A549 (cell line): Measurements from ENCODE around the gene PGK2. TPM values are rescaled to one million over a fixed set of nuclear protein-coding genes. Genes with fewer than 3 reads are reported as not detected.

Source experiments
- ATAC-seq, 2 experiments: fragments of 200-7000 bp in 1 of 2; fragments of >200 bp in 1 of 2; cut with Nextera tagmentation in 1 of 2; cut with Tn5 transposase in 1 of 2; 3 replicates each; pipeline versions ENCODE4 v1.8.0 to v1.9.1; 2018 to 2020; ENCODE audit warnings: mild to moderate bottlenecking in 1 of 2, moderate library complexity in 1 of 2
- CTCF ChIA-PET: fragments of 300-600 bp; sonication (Branson Sonifier 250); formaldehyde crosslinking; extraction: SDS; loops from one replicate; lab custom pipeline; 2021; ENCODE audit warnings: antibody characterized with exemption, inconsistent platforms; lab: Yijun Ruan, JAX
- POLR2A ChIA-PET: fragments of 350-600 bp; formaldehyde crosslinking; extraction: SDS; loops from one replicate; lab custom pipeline; 2021; ENCODE audit warnings: antibody characterized with exemption, inconsistent platforms; lab: Yijun Ruan, JAX
- DNase-seq, 2 experiments: peaks; one replicate each; pipeline versions ENCODE4 v3.0.0 to v3.0.0-alpha.2; 2011 to 2016; ENCODE audit warnings: low read depth in 1 of 2, low spot score in 1 of 2
- FAIRE-seq: peaks from 2 replicates; lab custom pipeline; 2011; peaks lifted over from hg19 to GRCh38; lab: Jason Lieb, UNC
- H3K27ac ChIP-seq, 2 experiments: fragments of >200 bp; sonication (Bioruptor Twin); formaldehyde crosslinking; 3 replicates each; pipeline ENCODE4 v1.5.1; 2016 to 2017
- H3K4me1 ChIP-seq: fragments of >200 bp; sonication (Bioruptor Twin); formaldehyde crosslinking; 3 replicates; pipeline ENCODE4 v1.6.1; 2016
- H3K4me2 ChIP-seq: fragments of >200 bp; sonication (Bioruptor Twin); formaldehyde crosslinking; 3 replicates; pipeline ENCODE4 v1.6.1; 2016
- H3K4me3 ChIP-seq: fragments of >200 bp; sonication (Bioruptor Twin); formaldehyde crosslinking; 3 replicates; pipeline ENCODE4 v1.5.1; 2016
- H3K9me3 ChIP-seq: fragments of >200 bp; sonication (Bioruptor Twin); formaldehyde crosslinking; 3 replicates; pipeline ENCODE4 v1.6.1; 2016
- BHLHE40 ChIP-seq: IDR thresholded peaks from 2 replicates; pipeline ENCODE4 v1.6.1; 2012; ENCODE audit warnings: low read depth, low read length, inconsistent platforms
- CBX2 ChIP-seq: fragments of 200-600 bp; sonication (generic); IDR thresholded peaks from 2 replicates; pipeline ENCODE4 v1.6.1; 2016; ENCODE audit warnings: low read depth, mild to moderate bottlenecking, borderline replicate concordance
- CBX8 ChIP-seq: fragments of 200-600 bp; sonication (generic); IDR thresholded peaks from 2 replicates; pipeline ENCODE4 v1.6.1; 2016
- CHD4 ChIP-seq: fragments of 200-600 bp; sonication (generic); IDR thresholded peaks from 2 replicates; pipeline ENCODE4 v1.6.1; 2016; ENCODE audit warnings: antibody characterized with exemption, mild to moderate bottlenecking, borderline replicate concordance
- CTCF ChIP-seq: fragments of >200 bp; sonication (Bioruptor Twin); formaldehyde crosslinking; IDR thresholded peaks from 3 replicates; pipeline ENCODE4 v1.5.1; 2016
- EP300 ChIP-seq, 2 experiments: fragments of >200 bp; sonication (Bioruptor Twin); formaldehyde crosslinking; IDR thresholded peaks; 2 replicates in 1 of 2; 3 replicates in 1 of 2; pipeline ENCODE4 v1.6.1; 2016 to 2017
- ESRRA ChIP-seq: fragments of 150-350 bp; IDR thresholded peaks from 2 replicates; pipeline ENCODE4 v1.6.1; 2014; ENCODE audit warnings: mild to moderate bottlenecking, low read length, borderline replicate concordance
- HEYL ChIP-seq: fragments of 250-450 bp; sonication (Bioruptor Pico); IDR thresholded peaks from 2 replicates; pipeline ENCODE4 v1.8.0; 2021; ENCODE audit warnings: mild to moderate bottlenecking, moderate library complexity
- HOXB13 ChIP-seq: fragments of 250-450 bp; sonication (Bioruptor Pico); IDR thresholded peaks from 2 replicates; pipeline ENCODE4 v1.5.0; 2020; ENCODE audit warnings: low read depth, mild to moderate bottlenecking, moderate library complexity
- KDM5A ChIP-seq: fragments of 200-600 bp; sonication (generic); IDR thresholded peaks from 2 replicates; pipeline ENCODE4 v1.6.1; 2016; ENCODE audit warnings: antibody characterized with exemption, mild to moderate bottlenecking
- MAX ChIP-seq: IDR thresholded peaks from 2 replicates; pipeline ENCODE4 v1.6.1; 2012
- MYC ChIP-seq: IDR thresholded peaks from 2 replicates; pipeline ENCODE4 v1.6.1; 2012; ENCODE audit warnings: mild to moderate bottlenecking, inconsistent platforms, low read length, improper control_type of control experiment, borderline replicate concordance
- NFE2L2 ChIP-seq: fragments of 150-350 bp; conservative IDR thresholded peaks from 2 replicates; pipeline ENCODE4 v1.6.1; 2014; ENCODE audit warnings: low read length
- PHF8 ChIP-seq: fragments of 200-600 bp; sonication (generic); IDR thresholded peaks from 2 replicates; pipeline ENCODE4 v1.6.1; 2016; ENCODE audit warnings: low read depth, mild to moderate bottlenecking, antibody characterized with exemption, moderate library complexity, borderline replicate concordance
- POLR2A ChIP-seq: IDR thresholded peaks from 2 replicates; pipeline ENCODE4 v1.6.1; 2012; ENCODE audit warnings: mild to moderate bottlenecking, low read length
- POLR2AphosphoS2 ChIP-seq: conservative IDR thresholded peaks from 2 replicates; pipeline ENCODE4 v1.6.1; 2012; ENCODE audit warnings: low read length, improper control_type of control experiment, inconsistent platforms
- RARB ChIP-seq: fragments of 250-450 bp; sonication (Bioruptor Pico); IDR thresholded peaks from 2 replicates; pipeline ENCODE4 v1.8.0; 2021; ENCODE audit warnings: mild to moderate bottlenecking, moderate library complexity
- RCOR1 ChIP-seq: fragments of 150-350 bp; IDR thresholded peaks from 2 replicates; pipeline ENCODE4 v1.6.1; 2014; ENCODE audit warnings: antibody characterized with exemption, low read length, low read depth
- RNF2 ChIP-seq: fragments of 200-600 bp; sonication (generic); IDR thresholded peaks from 2 replicates; pipeline ENCODE4 v1.6.1; 2016; ENCODE audit warnings: low read depth, mild to moderate bottlenecking, antibody characterized with exemption, moderate library complexity, borderline replicate concordance
- ZFP36 ChIP-seq: fragments of 450-650 bp; IDR thresholded peaks from 2 replicates; pipeline ENCODE4 v1.6.1; 2014; ENCODE audit warnings: borderline replicate concordance; ENCODE audit not compliant: partially characterized antibody
- ZNF302 ChIP-seq: fragments of 250-450 bp; sonication (Bioruptor Pico); IDR thresholded peaks from 2 replicates; pipeline ENCODE4 v1.9.0; 2021; ENCODE audit warnings: inconsistent platforms, mild to moderate bottlenecking, moderate library complexity
- WGBS: methylation state at CpG from one replicate; pipeline ENCODE4 v1.1.6; 2017; ENCODE audit errors: missing lambda C conversion rate; 5-methylcytosine and 5-hydroxymethylcytosine counted together
- polyA plus RNA-seq, 4 experiments: library from polyadenylated mRNA; depleted of rRNA in 3 of 4; stranded (reverse); fragments of >200 nt; fragmentation: RNase III in 1 of 4; extraction: RNeasy Plus Mini Kit Qiagen cat#74134 plus additional on column Dnase treatment in 1 of 4; gene quantifications; 2 replicates in 3 of 4; 3 replicates in 1 of 4; pipeline ENCODE4 v1.2.3, GENCODE V29; 2011 to 2017
- TF ChIP-seq, protein P1 (sequence below): IDR thresholded peaks from 2 replicates; pipeline ENCODE4 v1.6.1; 2012; ENCODE audit warnings: low read depth, borderline replicate concordance
- TF ChIP-seq, protein P2 (sequence below): IDR thresholded peaks from 2 replicates; pipeline ENCODE4 v1.6.1; 2012

The PGK2 gene
- polyA plus RNA-seq, 2 of the 4 experiments (the other 2 are of a cell fraction): not detected

- TF ChIP-seq EP300 (IDR thresholded peaks at IDR 0.05): no peak
Measured at GRCh38 chr6:49782725-49783124, 4.4 kb downstream of the PGK2 start (continued).

DNA sequence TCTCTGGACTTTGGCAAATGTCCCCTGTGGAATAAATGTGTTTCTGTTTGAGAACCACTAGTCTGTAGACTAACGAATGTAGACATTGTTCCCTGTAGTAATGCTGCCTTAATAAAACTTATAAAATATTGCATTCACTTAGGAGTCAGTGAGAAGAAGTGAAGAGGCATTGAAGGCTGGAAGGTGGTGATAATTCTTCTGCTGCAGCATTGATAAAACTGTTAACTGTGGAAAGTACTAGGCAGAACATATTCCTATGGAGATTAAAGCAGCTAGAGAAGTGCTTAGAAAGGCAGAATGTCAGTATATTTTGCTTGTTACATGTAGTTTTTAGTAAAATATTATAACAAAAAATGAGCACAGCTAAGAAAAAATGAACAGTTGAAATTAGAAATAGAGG lies 4.8 kb downstream of the PGK2 start:
- TF ChIP-seq NFE2L2 (no peak), HOXB13 (CRISPR knock-in tag) (no peak), CBX2 (no peak)
- TF ChIP-seq, all 56 proteins: peak for 0
- FAIRE-seq: no peak
- WGBS: 8% methylated on average over 1 of the region's 1 CpG

DNA sequence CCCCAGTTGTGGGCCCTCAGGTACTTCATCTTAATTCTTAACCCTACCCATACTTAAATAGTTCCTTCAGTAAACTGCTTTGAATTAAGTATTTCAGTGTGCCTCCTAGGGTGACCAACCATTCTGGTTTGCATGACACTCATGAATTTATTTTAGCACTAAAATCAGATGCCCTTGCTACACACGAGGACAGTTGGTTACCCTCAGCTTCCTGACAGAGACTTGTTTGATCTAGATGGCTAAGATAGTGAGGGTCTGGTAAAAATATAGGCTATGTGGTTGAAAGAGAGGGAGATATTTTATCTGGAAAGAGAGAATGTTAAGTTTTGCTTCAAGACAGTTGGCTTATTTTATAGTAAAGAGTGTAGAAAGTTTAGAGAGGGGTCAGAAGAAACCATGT lies 10.6 kb downstream of the PGK2 start:
- DNase-seq: no peak
- ChIA-PET POLR2A (no interaction called here), CTCF (no interaction called here)
- Histone ChIP-seq H3K4me2 (no peak overlapping the region), H3K4me3 (no peak overlapping the region), H3K27ac (no peak overlapping the region), H3K4me1 (no peaks in the 10 kb centered on the region), H3K9me3 (no peaks in the 10 kb centered on the region)
- no peak for ATAC-seq
- FAIRE-seq: no peak
- no peak for TF ChIP-seq CTCF
- TF ChIP-seq, protein P1, sequence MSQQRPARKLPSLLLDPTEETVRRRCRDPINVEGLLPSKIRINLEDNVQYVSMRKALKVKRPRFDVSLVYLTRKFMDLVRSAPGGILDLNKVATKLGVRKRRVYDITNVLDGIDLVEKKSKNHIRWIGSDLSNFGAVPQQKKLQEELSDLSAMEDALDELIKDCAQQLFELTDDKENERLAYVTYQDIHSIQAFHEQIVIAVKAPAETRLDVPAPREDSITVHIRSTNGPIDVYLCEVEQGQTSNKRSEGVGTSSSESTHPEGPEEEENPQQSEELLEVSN: no peak
- TF ChIP-seq KDM5A: no peak
- TF ChIP-seq PHF8: no peak
- no peak for TF ChIP-seq HEYL (CRISPR knock-in tag)
- no peak for TF ChIP-seq POLR2A
- no peak for TF ChIP-seq POLR2AphosphoS2
- no peak for TF ChIP-seq MYC
- no peak for TF ChIP-seq ESRRA
- no peak for TF ChIP-seq CBX2
- no peak for TF ChIP-seq MAX
- TF ChIP-seq ZFP36: no peak
- TF ChIP-seq RCOR1: no peak
- TF ChIP-seq BHLHE40: no peak
- no peak for TF ChIP-seq RNF2
- TF ChIP-seq CBX8: no peak
- no peak for TF ChIP-seq ZNF302 (CRISPR knock-in tag)
- TF ChIP-seq, protein P2, sequence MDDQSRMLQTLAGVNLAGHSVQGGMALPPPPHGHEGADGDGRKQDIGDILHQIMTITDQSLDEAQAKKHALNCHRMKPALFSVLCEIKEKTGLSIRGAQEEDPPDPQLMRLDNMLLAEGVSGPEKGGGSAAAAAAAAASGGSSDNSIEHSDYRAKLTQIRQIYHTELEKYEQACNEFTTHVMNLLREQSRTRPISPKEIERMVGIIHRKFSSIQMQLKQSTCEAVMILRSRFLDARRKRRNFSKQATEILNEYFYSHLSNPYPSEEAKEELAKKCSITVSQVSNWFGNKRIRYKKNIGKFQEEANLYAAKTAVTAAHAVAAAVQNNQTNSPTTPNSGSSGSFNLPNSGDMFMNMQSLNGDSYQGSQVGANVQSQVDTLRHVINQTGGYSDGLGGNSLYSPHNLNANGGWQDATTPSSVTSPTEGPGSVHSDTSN: no peak
- TF ChIP-seq RARB (CRISPR knock-in tag): no peak
- no peak for TF ChIP-seq CHD4
- WGBS: 7% methylated on average over 1 of the region's 1 CpG

More for the DNA sequence above, 4.8 kb downstream of the PGK2 start:
- no peak overlapping the region for H3K4me2 ChIP-seq
- no peaks in the 10 kb centered on the region for H3K4me1 ChIP-seq
- H3K27ac ChIP-seq: no peak overlapping the region
- DNase-seq (no peak), ATAC-seq (no peak)
- no peak overlapping the region for H3K4me3 ChIP-seq
- H3K9me3 ChIP-seq: no peaks in the 10 kb centered on the region
- ChIA-PET CTCF (interaction anchor here (0.7 kb wide), 1 partner anchor 250 kb away, joined by 4 read pairs; no protein-coding TSS in a partner anchor), POLR2A (no interaction called here)
